Measurements from ENCODE around the gene ALDH2.
"Not testable (repeated sequence)": the region's sequence is repeated elsewhere in the genome, so short reads cannot be mapped to it uniquely, and the experiment has no call there.

The ALDH2 gene

DNA sequence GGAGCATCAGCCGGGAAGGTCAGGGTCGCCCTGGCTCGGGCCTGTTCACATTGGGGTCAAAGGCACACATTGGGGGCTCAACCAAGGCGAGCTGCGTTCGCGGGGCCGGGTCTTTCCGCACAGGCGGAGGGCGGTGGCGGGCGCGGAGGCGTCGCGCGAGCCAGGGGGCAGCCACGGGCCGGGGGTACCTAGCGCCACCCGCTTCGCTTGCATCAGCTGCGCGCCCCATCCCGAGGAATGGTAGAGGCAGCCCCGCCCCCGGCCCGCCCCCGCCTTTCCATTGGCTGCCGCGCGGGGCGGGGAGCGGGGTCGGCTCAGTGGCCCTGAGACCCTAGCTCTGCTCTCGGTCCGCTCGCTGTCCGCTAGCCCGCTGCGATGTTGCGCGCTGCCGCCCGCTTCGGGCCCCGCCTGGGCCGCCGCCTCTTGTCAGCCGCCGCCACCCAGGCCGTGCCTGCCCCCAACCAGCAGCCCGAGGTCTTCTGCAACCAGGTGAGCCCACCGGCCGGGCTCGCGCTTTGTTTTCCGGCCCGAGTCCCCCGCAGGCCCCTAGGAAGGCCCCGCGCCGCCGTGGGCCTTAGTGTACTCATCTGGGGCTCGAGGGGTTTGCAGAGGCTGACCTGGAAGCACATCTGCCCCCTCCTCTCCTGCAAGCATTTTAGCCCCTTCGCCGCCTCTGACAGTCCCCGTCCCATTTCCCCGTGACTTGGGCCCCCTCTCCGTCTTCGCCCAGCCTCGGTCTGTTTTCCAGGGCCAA, at the start of gene ALDH2:
Gene ALDH2 (plus strand): TSS at position 326 of the 754 bp plus-strand sequence. CDS start 50 bp downstream, at position 376.
- DNase-seq, result peak in 2 of 3 experiments; percentile 86 to 87

DNA sequence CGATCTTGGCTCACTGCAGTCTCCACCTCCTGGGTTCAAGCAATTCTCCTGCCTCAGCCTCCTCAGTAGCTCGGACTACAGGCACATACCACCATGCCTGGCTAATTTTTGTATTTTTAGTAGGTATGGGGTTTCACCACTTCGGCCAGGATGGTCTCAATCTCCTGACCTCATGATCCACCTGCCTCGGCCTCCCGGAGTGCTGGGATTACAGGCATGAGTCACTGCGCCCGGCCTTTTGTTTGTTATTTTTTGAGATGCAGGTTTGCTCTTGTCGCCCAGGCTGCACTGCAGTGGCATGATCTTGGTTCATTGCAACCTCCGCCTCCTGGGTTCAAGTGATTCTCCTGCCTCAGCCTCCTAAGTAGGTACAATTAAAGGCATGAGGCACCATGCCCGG, 47.4 kb upstream of the ALDH2 start:
- DNase-seq, result not testable (repeated sequence)

DNA sequence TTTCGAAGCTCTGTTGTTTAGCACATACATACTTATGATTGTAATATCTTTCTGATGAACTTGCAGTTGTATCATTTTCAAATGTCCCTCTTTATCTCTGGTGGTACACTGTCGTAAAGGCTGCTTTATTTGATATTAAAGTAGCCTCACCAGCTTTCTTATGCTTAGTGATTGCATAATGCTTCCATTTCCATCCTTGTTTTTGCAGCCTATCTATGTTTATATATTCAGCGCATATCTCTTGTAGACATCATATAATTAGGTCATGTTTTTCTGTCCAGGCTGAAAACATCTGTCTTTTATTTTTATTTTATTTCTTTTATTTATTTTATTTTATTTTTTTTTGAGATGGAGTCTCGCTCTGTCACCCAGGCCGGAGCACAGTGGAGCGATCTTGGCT, 46.3 kb upstream of the ALDH2 start:
- no peak for DNase-seq

DNA sequence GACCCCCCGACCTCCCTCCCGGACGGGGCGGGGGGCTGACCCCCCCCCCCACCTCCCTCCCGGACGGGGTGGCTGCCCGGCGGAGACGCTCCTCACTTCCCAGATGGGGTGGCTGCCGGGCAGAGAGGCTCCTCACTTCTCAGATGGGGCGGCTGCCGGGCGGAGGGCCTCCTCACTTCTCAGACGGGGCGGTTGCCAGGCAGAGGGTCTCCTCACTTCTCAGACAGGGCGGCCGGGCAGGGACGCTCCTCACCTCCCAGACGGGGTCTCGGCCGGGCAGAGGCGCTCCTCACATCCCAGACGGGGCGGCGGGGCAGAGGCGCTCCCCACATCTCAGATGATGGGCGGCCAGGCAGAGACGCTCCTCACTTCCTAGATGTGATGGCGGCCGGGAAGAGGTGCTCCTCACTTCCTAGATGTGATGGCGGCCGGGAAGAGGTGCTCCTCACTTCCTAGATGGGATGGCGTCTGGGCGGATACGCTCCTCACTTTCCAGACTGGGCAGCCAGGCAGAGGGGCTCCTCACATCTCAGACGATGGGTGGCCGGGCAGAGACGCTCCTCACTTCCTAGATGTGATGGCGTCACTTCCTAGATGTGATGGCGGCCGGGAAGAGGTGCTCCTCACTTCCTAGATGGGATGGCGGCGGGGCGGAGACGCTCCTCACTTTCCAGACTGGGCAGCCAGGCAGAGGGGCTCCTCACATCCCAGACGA, 42.9 kb upstream of the ALDH2 start:
- not testable (repeated sequence) for DNase-seq

DNA sequence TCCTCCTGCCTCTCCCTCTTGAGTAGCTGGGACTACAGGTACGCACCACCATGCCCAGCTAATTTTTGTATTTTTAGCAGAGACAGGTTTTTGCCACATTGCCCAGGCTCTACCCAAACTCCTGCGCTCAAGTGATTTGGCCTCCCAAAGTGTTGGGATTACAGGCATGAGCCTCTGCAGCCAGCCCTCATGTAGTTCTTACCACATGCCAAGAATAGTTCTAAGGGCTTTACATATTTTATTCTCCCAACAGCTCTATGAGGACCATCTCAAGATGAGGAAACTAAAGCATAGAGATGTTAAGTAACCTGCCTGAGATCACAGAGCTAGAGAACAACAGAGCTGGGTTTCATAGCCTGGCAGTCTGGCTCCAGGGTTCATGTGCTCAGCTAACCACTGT, 37.9 kb upstream of the ALDH2 start:
- no peak for DNase-seq

DNA sequence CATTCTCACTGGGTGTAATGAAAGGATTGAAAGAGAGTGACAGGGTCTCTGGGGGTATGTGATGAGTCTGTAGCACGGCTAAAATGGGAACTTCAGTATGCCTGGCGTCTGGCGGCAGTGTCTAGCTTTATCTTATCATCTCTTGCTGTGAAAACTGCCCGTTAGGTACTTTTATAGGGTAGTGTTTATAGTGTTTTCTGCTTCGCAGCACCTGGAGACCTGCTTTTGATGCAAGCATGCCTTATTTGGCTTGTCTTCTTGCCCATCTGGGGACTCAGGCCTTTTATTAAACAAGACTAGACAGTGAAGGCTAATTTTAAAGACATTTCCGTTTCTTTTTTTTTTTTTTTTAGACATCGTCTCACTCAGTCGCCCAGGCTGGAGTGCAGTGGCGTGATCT, 36.3 kb upstream of the ALDH2 start:
- DNase-seq, result no peak

DNA sequence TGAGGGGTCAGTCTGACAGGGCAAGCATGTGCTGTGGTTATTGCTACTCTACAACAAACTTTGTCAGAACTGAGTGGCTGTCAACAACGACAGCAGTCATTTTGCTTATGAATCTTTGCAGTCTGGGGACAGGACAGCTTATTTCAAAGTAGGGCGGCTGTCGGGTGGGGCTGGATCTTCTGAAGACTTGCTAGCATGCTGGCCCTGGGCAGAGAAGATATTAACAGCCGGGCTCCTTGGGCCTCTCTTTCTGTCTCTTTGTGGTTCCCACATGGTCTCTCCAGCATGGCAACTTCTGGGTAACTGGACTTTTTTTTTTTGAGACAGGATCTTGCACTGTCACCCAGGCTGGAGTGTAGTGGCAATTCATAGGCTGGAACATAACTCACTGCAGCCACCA, 33.9 kb upstream of the ALDH2 start:
- no peak for DNase-seq

DNA sequence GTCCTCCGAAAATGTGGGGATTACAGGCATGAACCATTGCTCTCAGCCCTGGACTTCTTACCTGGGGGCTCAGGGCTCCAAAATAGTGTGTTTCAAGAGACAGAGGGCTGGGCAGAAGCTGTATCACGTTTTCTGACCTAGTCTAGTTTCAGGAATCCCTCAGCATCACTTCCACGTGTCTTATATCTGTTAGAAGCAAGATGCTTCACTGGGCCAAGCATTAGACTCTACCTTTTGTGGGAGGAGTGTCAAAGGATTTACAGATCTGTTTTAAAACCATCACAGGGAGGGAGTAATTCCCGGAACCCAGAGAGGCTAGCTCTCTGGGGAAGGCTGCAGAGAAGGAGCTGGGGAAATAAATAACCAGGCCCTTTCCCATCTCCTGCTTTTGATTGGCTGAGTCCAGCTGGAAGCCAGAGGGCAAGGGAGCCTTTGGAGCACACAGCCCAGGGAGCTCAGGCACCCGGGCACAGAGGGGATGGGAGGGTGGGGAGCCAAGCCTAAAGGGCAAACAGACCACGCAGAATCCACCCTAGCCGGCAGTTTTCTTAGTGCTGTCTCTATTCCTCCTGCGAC, 33.3 kb upstream of the ALDH2 start:
- DNase-seq, result no peak

DNA sequence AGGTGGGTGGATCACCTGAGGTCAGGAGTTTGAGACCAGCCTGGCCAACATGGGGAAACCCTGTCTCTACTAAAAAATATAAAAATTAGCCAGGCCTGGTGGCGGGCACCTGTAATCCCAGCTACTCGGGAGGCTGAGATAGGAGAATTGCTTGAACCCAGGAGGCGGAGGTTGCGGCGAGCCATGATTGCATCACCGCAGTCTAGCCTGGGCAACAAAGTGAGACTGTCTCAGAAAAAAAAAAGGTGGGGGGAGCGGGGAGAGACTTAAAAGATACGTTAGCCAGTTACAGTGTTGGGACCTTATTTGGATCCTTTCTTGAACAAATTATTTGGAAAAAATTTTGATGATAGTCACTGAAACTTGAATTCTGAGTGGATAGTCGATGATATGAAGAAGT, 27.2 kb upstream of the ALDH2 start:
- not testable (repeated sequence) for DNase-seq

DNA sequence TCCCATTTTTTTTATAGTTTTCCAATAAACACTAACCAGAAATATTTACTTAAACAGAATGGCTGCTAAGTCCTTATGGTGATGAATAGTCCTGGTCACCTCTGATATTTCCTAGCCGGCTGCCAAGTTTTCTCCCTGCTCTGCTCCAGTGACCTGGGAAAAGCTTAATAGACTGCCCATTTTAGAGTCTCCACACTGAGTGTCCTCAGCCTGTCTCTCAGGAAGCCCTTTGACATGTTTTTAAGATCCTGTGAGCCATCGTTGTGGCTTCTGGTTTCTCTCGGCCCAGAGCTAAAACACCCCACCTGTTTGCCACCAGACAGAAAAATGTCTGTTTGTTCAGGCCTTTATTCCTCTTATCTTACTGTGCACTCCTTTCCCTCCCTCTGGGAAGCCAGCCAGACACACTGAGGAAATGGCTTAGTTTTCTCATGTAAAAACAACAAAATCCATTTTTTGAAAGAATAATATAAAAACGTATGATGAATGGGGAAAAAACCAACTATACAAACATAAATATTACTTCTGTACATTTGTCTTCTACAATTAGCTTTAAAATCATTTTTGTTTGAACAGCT, 25.4 kb upstream of the ALDH2 start:
- peak in 1 of 3 experiments; percentile 52 for DNase-seq

DNA sequence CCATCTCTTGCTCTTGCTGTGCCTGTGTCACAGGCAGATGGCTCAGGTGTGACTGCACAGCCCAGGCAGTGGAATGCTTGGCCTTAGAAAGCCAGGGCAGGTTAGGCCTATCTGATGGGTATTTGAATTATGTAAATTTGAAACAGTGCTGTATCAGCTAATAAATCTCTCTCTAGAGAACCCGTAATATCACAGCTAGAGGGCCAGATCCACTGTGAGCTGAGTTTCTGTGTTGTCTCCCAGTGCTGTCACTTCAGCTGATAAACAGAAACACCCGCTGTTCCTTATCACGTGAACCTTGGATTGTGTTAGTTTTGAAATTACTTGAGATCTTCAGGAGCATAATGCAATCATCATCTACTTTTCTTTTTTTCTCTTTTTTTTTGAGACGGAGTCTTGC, 21.5 kb upstream of the ALDH2 start:
- no peak for DNase-seq

DNA sequence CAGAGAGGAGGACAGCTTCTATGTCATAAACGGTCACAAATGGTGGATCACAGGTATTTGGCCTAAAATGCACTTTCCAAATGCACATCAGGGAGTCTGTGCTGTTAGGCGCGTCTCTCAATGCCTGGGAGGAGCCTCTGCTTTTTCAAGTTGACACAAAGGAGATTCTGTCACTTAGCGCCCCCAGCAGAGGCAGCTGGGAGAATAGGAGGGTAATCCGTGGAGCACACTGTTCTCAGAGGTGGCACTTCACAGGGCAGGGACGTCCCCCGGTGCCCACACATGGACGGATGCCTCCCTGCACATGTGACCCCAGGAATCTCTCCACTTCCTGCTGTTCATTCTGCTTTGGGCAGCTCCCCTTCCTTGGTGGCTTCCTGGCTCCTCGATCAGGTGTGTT, 19.4 kb upstream of the ALDH2 start:
- DNase-seq, result no peak

DNA sequence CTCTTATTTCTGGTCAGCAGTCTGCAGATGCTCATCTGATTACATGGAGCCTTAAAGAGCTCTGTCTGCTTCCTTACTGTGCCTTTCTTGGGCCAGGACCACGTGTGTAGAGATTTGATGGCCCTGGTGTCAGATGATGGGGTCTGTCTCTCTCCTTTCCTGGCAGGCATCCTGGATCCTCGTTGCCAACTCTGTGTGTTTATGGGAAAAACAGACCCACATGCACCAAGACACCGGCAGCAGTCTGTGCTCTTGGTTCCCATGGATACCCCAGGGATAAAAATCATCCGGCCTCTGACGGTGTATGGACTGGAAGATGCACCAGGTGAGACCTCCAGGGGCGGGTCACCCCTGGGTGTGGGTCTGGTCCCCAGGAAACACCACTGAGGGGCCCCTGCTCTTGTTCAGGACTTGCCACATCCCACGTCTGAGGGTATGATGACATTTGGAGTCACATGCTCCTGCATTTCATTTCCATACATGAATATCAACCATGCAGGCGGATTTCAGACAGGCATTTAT, 18.5 kb upstream of the ALDH2 start:
- no peak for DNase-seq

DNA sequence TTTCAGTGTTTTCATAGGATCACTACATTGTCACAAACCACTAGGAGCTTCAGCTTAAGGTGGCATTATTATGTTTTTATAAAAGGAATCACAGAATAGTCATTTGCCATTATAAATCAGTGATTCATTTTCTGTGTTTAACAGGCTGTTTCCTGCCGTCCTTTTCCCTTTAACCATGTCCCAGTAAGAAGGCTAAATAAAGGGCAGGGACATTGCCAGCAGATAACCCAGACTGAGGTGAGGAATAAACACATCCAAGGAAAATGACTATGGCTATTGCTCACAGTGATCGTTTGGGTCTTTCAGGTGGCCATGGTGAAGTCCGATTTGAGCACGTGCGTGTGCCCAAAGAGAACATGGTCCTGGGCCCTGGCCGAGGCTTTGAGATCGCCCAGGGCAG, 17.9 kb upstream of the ALDH2 start:
- no peak for DNase-seq

DNA sequence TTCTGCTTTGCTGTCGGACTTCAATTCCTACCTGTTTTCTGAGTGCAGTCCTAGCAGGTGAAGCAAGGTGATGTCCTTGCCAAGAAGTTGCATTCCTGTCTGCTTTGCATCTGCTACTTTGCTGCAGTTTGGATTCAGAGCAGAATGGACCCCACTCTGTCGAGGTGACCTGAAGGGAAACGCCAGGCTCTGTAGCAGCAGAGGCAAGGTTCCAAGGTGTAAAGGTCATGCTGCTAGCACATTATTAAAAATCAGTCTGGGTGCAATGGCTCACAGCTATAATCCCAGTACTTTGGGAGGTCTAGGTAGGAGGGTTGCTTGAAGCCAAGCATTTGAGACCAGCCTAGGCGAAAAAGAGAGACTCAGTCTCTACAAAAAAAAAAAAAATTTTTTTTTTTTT, 17.3 kb upstream of the ALDH2 start:
- no peak for DNase-seq

DNA sequence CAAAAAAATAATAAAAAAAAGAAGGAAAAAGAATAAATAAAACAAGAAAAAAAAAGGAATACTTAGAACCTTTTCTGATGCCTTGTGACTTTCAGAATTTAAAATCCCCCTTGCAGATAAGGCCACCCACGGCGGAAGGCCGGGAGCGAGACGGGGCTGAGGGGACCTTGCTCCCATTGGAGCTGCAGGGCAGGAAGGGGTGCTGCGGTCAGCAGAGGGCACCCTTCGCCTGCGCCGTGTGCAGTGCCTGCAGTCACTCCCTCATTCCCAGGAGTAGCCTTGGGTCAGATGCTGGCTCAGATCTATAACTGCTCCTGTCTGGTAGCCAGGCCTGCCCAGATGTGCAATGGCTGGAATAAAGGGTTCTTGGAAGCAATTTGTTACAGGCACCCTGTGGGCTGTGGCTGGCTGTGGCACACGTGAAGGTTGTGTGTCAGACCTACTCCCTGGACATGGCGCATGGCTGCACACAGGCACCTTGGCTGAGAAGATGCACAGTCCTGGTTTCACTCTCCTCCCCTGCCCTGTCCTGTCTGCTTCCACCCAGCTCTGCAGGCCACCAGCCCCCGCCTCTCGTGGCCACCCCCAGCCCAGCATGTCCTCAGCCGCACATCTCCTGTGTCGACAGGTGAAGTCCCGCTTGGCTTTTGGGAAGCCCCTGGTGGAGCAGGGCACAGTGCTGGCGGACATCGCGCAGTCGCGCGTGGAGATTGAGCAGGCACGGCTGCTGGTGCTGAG, 13.4 kb upstream of the ALDH2 start:
- peak in 2 of 3 experiments; percentile 33 to 58 for DNase-seq

DNA sequence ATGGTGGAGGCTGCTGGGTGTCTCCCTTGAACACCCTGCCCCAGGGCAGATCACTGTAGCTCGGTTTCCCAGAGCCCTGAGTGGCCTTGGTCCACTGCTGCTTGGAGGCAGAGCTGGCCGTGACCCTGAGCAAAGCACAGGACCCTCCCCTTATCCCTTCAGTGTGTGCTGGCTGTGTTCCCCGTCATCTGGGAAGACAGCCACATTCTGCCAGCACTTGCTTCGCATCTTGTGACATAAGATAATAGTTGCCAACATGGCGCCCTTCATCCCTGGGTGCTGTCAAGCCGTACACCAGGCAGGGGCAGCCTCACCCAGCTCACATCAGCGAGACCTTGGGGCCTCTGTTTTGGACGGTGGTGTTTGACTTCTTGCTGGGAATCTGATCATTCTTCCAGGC, 12.1 kb upstream of the ALDH2 start:
- DNase-seq, result no peak

DNA sequence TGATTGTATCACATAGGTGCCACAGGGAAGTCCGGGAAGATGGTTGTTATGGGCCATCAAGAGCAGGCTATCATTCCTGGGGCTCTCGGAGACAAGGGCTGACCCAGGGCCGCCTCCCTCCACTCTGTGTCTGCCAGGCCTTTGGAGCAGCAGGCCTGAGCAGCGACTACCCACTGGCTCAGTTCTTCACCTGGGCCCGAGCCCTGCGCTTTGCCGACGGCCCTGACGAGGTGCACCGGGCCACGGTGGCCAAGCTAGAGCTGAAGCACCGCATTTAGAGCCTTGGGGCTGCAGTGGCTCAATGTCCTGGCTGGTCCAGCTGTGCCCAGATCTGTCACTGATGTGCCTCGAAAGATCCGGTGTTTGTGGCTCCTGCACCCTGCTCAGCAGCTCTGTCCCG, 10.5 kb upstream of the ALDH2 start:
- no peak for DNase-seq

DNA sequence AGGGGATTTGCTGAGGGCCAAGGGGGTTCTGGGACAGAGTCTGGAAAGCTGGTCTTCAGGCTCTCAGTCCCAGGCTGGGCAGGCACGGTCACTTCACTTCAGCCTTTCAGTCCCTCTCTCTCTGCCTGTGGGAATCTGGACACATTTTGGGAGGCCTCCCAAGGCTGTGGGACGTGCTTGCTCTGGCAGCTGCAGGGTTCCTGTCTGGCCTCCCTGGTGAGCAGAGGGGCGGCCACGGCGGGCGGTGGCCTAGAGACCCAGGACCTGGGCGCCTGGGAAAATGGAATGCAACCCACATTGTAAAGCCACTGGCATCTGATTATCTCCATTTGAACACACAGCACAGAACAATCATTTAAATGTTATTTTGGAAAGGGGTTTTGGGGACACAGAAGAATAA, 10.1 kb upstream of the ALDH2 start:
- no peak for DNase-seq

DNA sequence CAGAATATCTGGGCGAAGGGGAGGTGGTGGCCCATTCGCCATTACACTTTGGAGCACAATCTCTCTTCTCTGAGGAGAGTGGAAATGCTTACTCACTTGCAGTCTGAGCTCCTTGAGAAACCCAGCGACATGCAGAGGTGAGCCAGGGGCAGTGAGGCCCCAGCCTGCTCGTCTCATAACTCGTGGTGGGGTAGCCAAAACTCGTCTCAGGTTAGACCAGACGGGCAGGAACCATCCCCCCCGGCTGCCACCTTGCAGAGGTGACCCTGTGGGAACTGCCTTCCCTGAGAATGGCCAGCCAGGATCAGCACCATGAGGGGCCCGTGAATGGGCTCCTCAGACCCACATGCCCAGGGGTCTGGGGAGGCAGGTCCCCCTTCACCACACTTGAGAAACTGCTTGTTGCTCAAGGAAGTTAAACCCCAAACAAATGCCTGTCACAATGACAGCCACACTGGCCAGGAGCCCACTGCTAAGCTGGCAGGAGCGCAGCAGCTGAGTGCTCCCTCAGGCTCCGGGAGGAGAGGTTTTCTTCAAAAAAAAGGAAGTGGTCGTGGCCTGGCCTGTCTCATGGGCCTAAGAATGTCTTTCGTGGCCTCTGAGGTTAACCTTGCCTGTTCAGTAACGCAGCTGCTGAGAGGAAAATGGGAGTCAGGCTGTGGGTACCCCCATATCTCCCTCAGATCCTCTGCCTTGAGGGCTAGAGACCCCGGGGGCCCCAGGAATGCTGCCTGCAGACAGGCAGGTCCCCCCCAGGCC, 9.2 kb upstream of the ALDH2 start:
- no peak for DNase-seq

DNA sequence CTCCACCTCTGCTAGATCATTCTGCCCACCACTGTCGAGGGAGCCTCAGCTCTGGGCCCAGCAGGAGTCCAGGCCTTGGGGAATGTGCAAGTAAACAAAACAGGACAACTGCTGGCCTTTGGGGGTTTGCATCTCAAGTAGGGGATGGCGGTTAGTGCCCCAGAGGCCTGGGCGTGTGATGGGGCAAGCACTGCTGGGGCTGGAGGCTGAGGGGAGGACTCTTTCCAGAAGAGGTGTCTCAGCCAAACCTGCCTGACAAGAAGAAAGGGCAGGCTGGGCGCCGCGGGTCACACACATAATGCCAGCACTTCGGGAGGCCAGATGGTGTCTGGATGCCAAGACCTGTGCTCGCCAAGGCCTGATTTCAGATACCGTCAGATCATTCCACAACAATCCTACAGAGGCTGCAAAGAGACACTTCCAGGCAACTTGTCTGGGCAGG, 8.6 kb upstream of the ALDH2 start:
- no peak for DNase-seq

DNA sequence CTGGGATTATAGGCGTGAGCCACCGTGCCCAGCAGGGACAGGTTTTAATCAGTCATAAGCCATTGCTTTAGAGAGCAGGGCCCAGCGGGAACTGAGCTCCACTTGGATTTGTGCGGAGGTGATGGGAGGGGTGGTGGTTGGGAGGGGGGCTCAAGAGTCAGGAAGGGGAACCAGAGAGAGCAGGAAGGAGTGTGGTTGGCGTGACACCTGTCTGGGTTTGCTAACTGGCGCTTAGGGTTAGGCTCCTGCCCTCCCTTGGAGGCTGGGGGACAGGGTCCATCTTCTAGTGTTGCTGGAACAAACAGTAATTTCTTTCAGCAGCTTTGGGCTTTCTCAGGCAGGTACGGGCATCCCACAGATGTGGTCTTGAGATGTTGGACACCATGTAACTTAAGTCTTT, 7.5 kb upstream of the ALDH2 start:
- DNase-seq, result no peak
